A549 (cell line): Measurements from ENCODE around the gene ADGRG1. TPM values are rescaled to one million over a fixed set of nuclear protein-coding genes. Genes with fewer than 3 reads are reported as not detected.
A peak's percentile ranks its signal among the peaks of the same experiment; 100 is the strongest.

Source experiments
- ATAC-seq, 2 experiments: fragments of 200-7000 bp in 1 of 2; fragments of >200 bp in 1 of 2; cut with Nextera tagmentation in 1 of 2; cut with Tn5 transposase in 1 of 2; 3 replicates each; pipeline versions ENCODE4 v1.8.0 to v1.9.1; 2018 to 2020; ENCODE audit warnings: mild to moderate bottlenecking in 1 of 2, moderate library complexity in 1 of 2
- CTCF ChIA-PET: fragments of 300-600 bp; sonication (Branson Sonifier 250); formaldehyde crosslinking; extraction: SDS; loops from one replicate; lab custom pipeline; 2021; ENCODE audit warnings: antibody characterized with exemption, inconsistent platforms; lab: Yijun Ruan, JAX
- POLR2A ChIA-PET: fragments of 350-600 bp; formaldehyde crosslinking; extraction: SDS; loops from one replicate; lab custom pipeline; 2021; ENCODE audit warnings: antibody characterized with exemption, inconsistent platforms; lab: Yijun Ruan, JAX
- DNase-seq, 2 experiments: peaks; one replicate each; pipeline versions ENCODE4 v3.0.0 to v3.0.0-alpha.2; 2011 to 2016; ENCODE audit warnings: low read depth in 1 of 2, low spot score in 1 of 2
- FAIRE-seq: peaks from 2 replicates; lab custom pipeline; 2011; peaks lifted over from hg19 to GRCh38; lab: Jason Lieb, UNC
- H3K27ac ChIP-seq, 2 experiments: fragments of >200 bp; sonication (Bioruptor Twin); formaldehyde crosslinking; 3 replicates each; pipeline ENCODE4 v1.5.1; 2016 to 2017
- H3K4me1 ChIP-seq: fragments of >200 bp; sonication (Bioruptor Twin); formaldehyde crosslinking; 3 replicates; pipeline ENCODE4 v1.6.1; 2016
- H3K4me2 ChIP-seq: fragments of >200 bp; sonication (Bioruptor Twin); formaldehyde crosslinking; 3 replicates; pipeline ENCODE4 v1.6.1; 2016
- H3K4me3 ChIP-seq: fragments of >200 bp; sonication (Bioruptor Twin); formaldehyde crosslinking; 3 replicates; pipeline ENCODE4 v1.5.1; 2016
- H3K9me3 ChIP-seq: fragments of >200 bp; sonication (Bioruptor Twin); formaldehyde crosslinking; 3 replicates; pipeline ENCODE4 v1.6.1; 2016
- ATOH8 ChIP-seq: fragments of 250-450 bp; sonication (Bioruptor Pico); IDR thresholded peaks from 2 replicates; pipeline ENCODE4 v1.5.0; 2020; ENCODE audit warnings: low read depth, mild to moderate bottlenecking, moderate library complexity
- CEBPB ChIP-seq, 2 experiments: fragments of >200 bp in 1 of 2; sonication (Bioruptor Twin) in 1 of 2; formaldehyde crosslinking in 1 of 2; IDR thresholded peaks; 2 replicates each; pipeline ENCODE4 v1.6.1; 2012 to 2016
- CHD2 ChIP-seq: fragments of 150-350 bp; IDR thresholded peaks from 2 replicates; pipeline ENCODE4 v1.6.1; 2014; ENCODE audit warnings: low read length; ENCODE audit not compliant: partially characterized antibody
- EHF ChIP-seq: fragments of 250-450 bp; sonication (Bioruptor Pico); IDR thresholded peaks from 2 replicates; pipeline ENCODE4 v1.5.0; 2020; ENCODE audit warnings: mild to moderate bottlenecking
- EP300 ChIP-seq, 2 experiments: fragments of >200 bp; sonication (Bioruptor Twin); formaldehyde crosslinking; IDR thresholded peaks; 2 replicates in 1 of 2; 3 replicates in 1 of 2; pipeline ENCODE4 v1.6.1; 2016 to 2017
- ESRRA ChIP-seq: fragments of 150-350 bp; IDR thresholded peaks from 2 replicates; pipeline ENCODE4 v1.6.1; 2014; ENCODE audit warnings: mild to moderate bottlenecking, low read length, borderline replicate concordance
- FOSL2 ChIP-seq, 2 experiments: fragments of 450-650 bp in 1 of 2; fragments of >200 bp in 1 of 2; sonication (Bioruptor Twin) in 1 of 2; formaldehyde crosslinking; IDR thresholded peaks; 2 replicates each; pipeline versions ENCODE4 v1.5.0 to v1.6.1; 2016 to 2020; ENCODE audit warnings: mild to moderate bottlenecking in 1 of 2, moderate library complexity in 1 of 2
- GATA3 ChIP-seq: IDR thresholded peaks from 2 replicates; pipeline ENCODE4 v1.6.1; 2012; ENCODE audit warnings: borderline replicate concordance
- HMGXB4 ChIP-seq: fragments of 250-450 bp; sonication (Bioruptor Pico); IDR thresholded peaks from 2 replicates; pipeline ENCODE4 v1.5.0; 2021; ENCODE audit warnings: mild to moderate bottlenecking, moderate library complexity, borderline replicate concordance
- HOXB5 ChIP-seq: fragments of 250-450 bp; sonication (Bioruptor Pico); IDR thresholded peaks from 2 replicates; pipeline ENCODE4 v1.5.0; 2020; ENCODE audit warnings: mild to moderate bottlenecking, moderate library complexity
- JUNB ChIP-seq: fragments of >200 bp; sonication (Bioruptor Twin); formaldehyde crosslinking; IDR thresholded peaks from 2 replicates; pipeline ENCODE4 v1.6.1; 2016
- MAFK ChIP-seq: fragments of 450-650 bp; IDR thresholded peaks from 2 replicates; pipeline ENCODE4 v1.6.1; 2014; ENCODE audit not compliant: partially characterized antibody
- MAX ChIP-seq: IDR thresholded peaks from 2 replicates; pipeline ENCODE4 v1.6.1; 2012
- MYC ChIP-seq: IDR thresholded peaks from 2 replicates; pipeline ENCODE4 v1.6.1; 2012; ENCODE audit warnings: mild to moderate bottlenecking, inconsistent platforms, low read length, improper control_type of control experiment, borderline replicate concordance
- NFE2L2 ChIP-seq: fragments of 150-350 bp; conservative IDR thresholded peaks from 2 replicates; pipeline ENCODE4 v1.6.1; 2014; ENCODE audit warnings: low read length
- NPAS2 ChIP-seq: fragments of 250-450 bp; sonication (Bioruptor Pico); IDR thresholded peaks from 2 replicates; pipeline ENCODE4 v1.8.0; 2022; ENCODE audit warnings: mild to moderate bottlenecking, moderate library complexity, borderline replicate concordance
- RAD21 ChIP-seq, 2 experiments: fragments of >200 bp in 1 of 2; sonication (Bioruptor Twin) in 1 of 2; formaldehyde crosslinking in 1 of 2; IDR thresholded peaks in 1 of 2; conservative IDR thresholded peaks in 1 of 2; 2 replicates in 1 of 2; 3 replicates in 1 of 2; pipeline ENCODE4 v1.6.1; 2012 to 2018; ENCODE audit warnings: inconsistent platforms in 1 of 2
- RFX5 ChIP-seq: fragments of 450-650 bp; IDR thresholded peaks from 2 replicates; pipeline ENCODE4 v1.7.1; 2014; ENCODE audit warnings: antibody characterized with exemption, mild to moderate bottlenecking, moderate library complexity
- TP53 ChIP-seq: fragments of 250-450 bp; sonication (Bioruptor Pico); IDR thresholded peaks from 2 replicates; pipeline ENCODE4 v1.5.0; 2021; ENCODE audit warnings: mild to moderate bottlenecking, moderate library complexity
- ZC3H11A ChIP-seq: fragments of 450-650 bp; IDR thresholded peaks from 2 replicates; pipeline ENCODE4 v1.6.1; 2014; ENCODE audit warnings: antibody characterized with exemption, mild to moderate bottlenecking
- ZFP36 ChIP-seq: fragments of 450-650 bp; IDR thresholded peaks from 2 replicates; pipeline ENCODE4 v1.6.1; 2014; ENCODE audit warnings: borderline replicate concordance; ENCODE audit not compliant: partially characterized antibody
- WGBS: methylation state at CpG from one replicate; pipeline ENCODE4 v1.1.6; 2017; ENCODE audit errors: missing lambda C conversion rate; 5-methylcytosine and 5-hydroxymethylcytosine counted together
- polyA plus RNA-seq, 4 experiments: library from polyadenylated mRNA; depleted of rRNA in 3 of 4; stranded (reverse); fragments of >200 nt; fragmentation: RNase III in 1 of 4; extraction: RNeasy Plus Mini Kit Qiagen cat#74134 plus additional on column Dnase treatment in 1 of 4; gene quantifications; 2 replicates in 3 of 4; 3 replicates in 1 of 4; pipeline ENCODE4 v1.2.3, GENCODE V29; 2011 to 2017

ADGRG1 gene
- polyA plus RNA-seq, 2 of the 4 experiments (the other 2 are of a cell fraction): 28.3 to 142 TPM

GRCh38 chr16:57609541-57610401 is 18.7 kb upstream of the ADGRG1 start:
- FAIRE-seq: no peak
- TF ChIP-seq RAD21 (conservative IDR thresholded peaks at IDR 0.05 in 1 of 2, IDR thresholded peaks at IDR 0.05 in 1 of 2): peak in 1 of 2 experiments; percentile 10; a peak in 1 of 5 replicates
- TF ChIP-seq TP53 (CRISPR knock-in tag): no peak
- TF ChIP-seq, all 56 proteins: peak for 1
- WGBS: 79% methylated on average over 12 of the region's 12 CpGs
- Histone ChIP-seq H3K9me3 (no peaks in the 10 kb centered on the region), H3K27ac (peak overlapping the region; percentile 69 to 74), H3K4me2 (peak overlapping the region; percentile 64; the same call in 1 of the 3 replicates), H3K4me3 (no peak overlapping the region), H3K4me1 (peaks cover 71% of the 10 kb centered on the region)
- no peak for DNase-seq
- CTCF ChIA-PET: interaction anchor here (0.6 to 9.5 kb wide), 15 partner anchors 8 to 125 kb away, joined by 3 to 95 read pairs (median 7); partner anchors contain the start of genes ADGRG1 and KATNB1
- POLR2A ChIA-PET: no interaction called here
- ATAC-seq: peak in 1 of 2 experiments; percentile 21; a peak in 3 of 6 replicates

- CTCF ChIA-PET: interaction anchor here (0.9 to 9.5 kb wide), 15 partner anchors 10 to 124 kb away, joined by 3 to 95 read pairs (median 8); partner anchors contain the start of genes ADGRG1 and KATNB1
Observed at GRCh38 chr16:57610611-57611010, 17.8 kb upstream of the ADGRG1 start.

GRCh38 chr16:57611181-57611580 is 17.2 kb upstream of the ADGRG1 start:
- peak in 1 of 2 experiments; percentile 51; a peak in 3 of 6 replicates for ATAC-seq
- TF ChIP-seq ESRRA (no peak), CEBPB (IDR thresholded peaks at IDR 0.05) (peak in 1 of 2 experiments; percentile 76; a peak in 2 of 4 replicates), JUNB (peak; percentile 82), ATOH8 (CRISPR knock-in tag) (no peak), MAX (peak; percentile 34; the same call in 1 of the 2 replicates), GATA3 (peak; percentile 61; the same call in 1 of the 2 replicates), FOSL2 (IDR thresholded peaks at IDR 0.05) (peak; percentile 75), FOSL2 (CRISPR knock-in tag; IDR thresholded peaks at IDR 0.05) (peak; percentile 92), CHD2 (no peak), HOXB5 (no peak), EP300 (IDR thresholded peaks at IDR 0.05) (peak in 1 of 2 experiments; percentile 31; a peak in 1 of 5 replicates)
- TF ChIP-seq, all 56 proteins: peak for 6
- DNase-seq (peak; percentile 47 to 49), FAIRE-seq (no peak)
- Histone ChIP-seq H3K9me3 (no peaks in the 10 kb centered on the region), H3K4me3 (no peak overlapping the region), H3K4me2 (peak overlapping the region; percentile 64), H3K4me1 (peaks cover 63% of the 10 kb centered on the region), H3K27ac (peak overlapping the region; percentile 69 to 74)
- ChIA-PET POLR2A (interaction anchor here (0.7 to 1.0 kb wide), 3 partner anchors 12 to 18 kb away, joined by 3 read pairs; no protein-coding TSS in a partner anchor), CTCF (interaction anchor here (0.6 to 9.5 kb wide), 14 partner anchors 10 to 38 kb away, joined by 3 to 95 read pairs (median 8); partner anchors contain the start of gene ADGRG1)
- 4% methylated on average over 3 of the region's 3 CpGs for WGBS

More at GRCh38 chr16:57610611-57611010, 17.8 kb upstream of the ADGRG1 start:
- POLR2A ChIA-PET: interaction anchor here (1.0 kb wide), 1 partner anchor 16 kb away, joined by 3 read pairs; no protein-coding TSS in a partner anchor
- peak overlapping the region; percentile 64 for H3K4me2 ChIP-seq
- peaks cover 68% of the 10 kb centered on the region for H3K4me1 ChIP-seq
- WGBS: 73% methylated on average over 4 of the region's 4 CpGs
- no peak for TF ChIP-seq MYC
- no peak for TF ChIP-seq ZFP36
- no peak for TF ChIP-seq NFE2L2
- TF ChIP-seq MAX: no peak
- TF ChIP-seq NPAS2 (CRISPR knock-in tag): no peak
- no peak for TF ChIP-seq HMGXB4
- TF ChIP-seq MAFK: no peak
- no peak for TF ChIP-seq CEBPB (IDR thresholded peaks at IDR 0.05)
- TF ChIP-seq ZC3H11A: no peak
- TF ChIP-seq EHF: no peak
- no peak for TF ChIP-seq RFX5
- FAIRE-seq (no peak), ATAC-seq (peak; percentile 40 to 48; a peak in 5 of 6 replicates), DNase-seq (no peak)
- H3K27ac ChIP-seq: peak overlapping the region; percentile 69 to 74
- no peak overlapping the region for H3K4me3 ChIP-seq
- H3K9me3 ChIP-seq: no peaks in the 10 kb centered on the region
